ENCODE measurements around the gene AQP12B.
A peak's percentile ranks its signal among the peaks of the same experiment; 100 is the strongest.

Gene AQP12B

GRCh38 chr2:240688553-240688919 lies 5.9 kb upstream of the AQP12B start:
- WGBS = 89% methylated on average over 9 of the region's 9 CpGs
- no peak overlapping the region for H3K18ac ChIP-seq (ENCODE audit: low read depth in 1 of 2, low read length in 2 of 2)
- no peak overlapping the region for H2BK15ac ChIP-seq (ENCODE audit: low read depth, poor library complexity, severe bottlenecking)
- no peaks in the 10 kb centered on the region for H3K36me3 ChIP-seq (ENCODE audit: control insufficient read depth in 1 of 2, insufficient read depth in 2 of 2, low read depth in 1 of 2, low read length in 2 of 2)
- no peak overlapping the region for H3K27ac ChIP-seq (ENCODE audit: low read length, poor library complexity, severe bottlenecking)
- no peak overlapping the region for H2BK5ac ChIP-seq (ENCODE audit: low read depth, low read length, poor library complexity, severe bottlenecking)
- DNase-seq = no peak
- no peak overlapping the region for H3K4me3 ChIP-seq (ENCODE audit: insufficient read depth in 1 of 2, low read depth in 1 of 2, low read length in 2 of 2)
- H3K9ac ChIP-seq (ENCODE audit: low read length) = no peak overlapping the region
- H3K14ac ChIP-seq (ENCODE audit: low read length in 2 of 2) = no peak overlapping the region
- H3K4ac ChIP-seq (ENCODE audit: low read depth in 1 of 2, low read length in 2 of 2) = no peak overlapping the region
- no peak overlapping the region for H2AFZ ChIP-seq (ENCODE audit: low read depth, low read length)
- no peaks in the 10 kb centered on the region for H3K79me1 ChIP-seq (replicated peaks; ENCODE audit: low read length, poor library complexity, severe bottlenecking)
- no peak overlapping the region for H2AK5ac ChIP-seq (ENCODE audit: low read length, severe bottlenecking)
- peaks cover 4 to 37% of the 10 kb centered on the region in 2 experiments for H3K27me3 ChIP-seq (ENCODE audit: control insufficient read depth in 1 of 2, insufficient read depth in 1 of 2, low read length in 2 of 2)
- no peak overlapping the region for H2BK12ac ChIP-seq (ENCODE audit: low read length in 2 of 2)
- no peaks in the 10 kb centered on the region for H3K9me3 ChIP-seq (ENCODE audit: control insufficient read depth, low read length)
- no peak overlapping the region for H3K23ac ChIP-seq (ENCODE audit: low read length in 2 of 2)
- H3K4me1 ChIP-seq (ENCODE audit: control insufficient read depth, insufficient read depth, low read depth, low read length) = no peaks in the 10 kb centered on the region
- no peak overlapping the region for H4K91ac ChIP-seq (ENCODE audit: low read length)
- H2BK120ac ChIP-seq (ENCODE audit: low read depth, low read length) = no peak overlapping the region
- no peak overlapping the region for H3K4me2 ChIP-seq (ENCODE audit: low read length, poor library complexity, severe bottlenecking)
- H4K8ac ChIP-seq (ENCODE audit: low read length) = no peak overlapping the region

- H3K14ac ChIP-seq (ENCODE audit: low read length in 2 of 2) = peak overlapping the region in 1 of 2 experiments; percentile 41
- H3K27ac ChIP-seq (ENCODE audit: low read length, poor library complexity, severe bottlenecking) = no peak overlapping the region
- H3K18ac ChIP-seq (ENCODE audit: low read depth in 1 of 2, low read length in 2 of 2) = no peak overlapping the region
- no peak overlapping the region for H2BK12ac ChIP-seq (ENCODE audit: low read length in 2 of 2)
- no peaks in the 10 kb centered on the region for H3K36me3 ChIP-seq (ENCODE audit: control insufficient read depth in 1 of 2, insufficient read depth in 2 of 2, low read depth in 1 of 2, low read length in 2 of 2)
- DNase-seq = no peak
- H2BK120ac ChIP-seq (ENCODE audit: low read depth, low read length) = no peak overlapping the region
- no peak overlapping the region for H2AK5ac ChIP-seq (ENCODE audit: low read length, severe bottlenecking)
- H3K4me2 ChIP-seq (ENCODE audit: low read length, poor library complexity, severe bottlenecking) = no peak overlapping the region
- H3K9me3 ChIP-seq (ENCODE audit: control insufficient read depth, low read length) = no peaks in the 10 kb centered on the region
- H2BK15ac ChIP-seq (ENCODE audit: low read depth, poor library complexity, severe bottlenecking) = no peak overlapping the region
- no peak overlapping the region for H3K23ac ChIP-seq (ENCODE audit: low read length in 2 of 2)
- peaks cover 4 to 37% of the 10 kb centered on the region in 2 experiments for H3K27me3 ChIP-seq (ENCODE audit: control insufficient read depth in 1 of 2, insufficient read depth in 1 of 2, low read length in 2 of 2)
- no peak overlapping the region for H4K8ac ChIP-seq (ENCODE audit: low read length)
- H4K91ac ChIP-seq (ENCODE audit: low read length) = no peak overlapping the region
- H3K4me3 ChIP-seq (ENCODE audit: insufficient read depth in 1 of 2, low read depth in 1 of 2, low read length in 2 of 2) = no peak overlapping the region
- no peaks in the 10 kb centered on the region for H3K4me1 ChIP-seq (ENCODE audit: control insufficient read depth, insufficient read depth, low read depth, low read length)
- no peaks in the 10 kb centered on the region for H3K79me1 ChIP-seq (replicated peaks; ENCODE audit: low read length, poor library complexity, severe bottlenecking)
- no peak overlapping the region for H3K4ac ChIP-seq (ENCODE audit: low read depth in 1 of 2, low read length in 2 of 2)
- H3K9ac ChIP-seq (ENCODE audit: low read length) = no peak overlapping the region
- H2AFZ ChIP-seq (ENCODE audit: low read depth, low read length) = no peak overlapping the region
- no peak overlapping the region for H2BK5ac ChIP-seq (ENCODE audit: low read depth, low read length, poor library complexity, severe bottlenecking)
- 84% methylated on average over 14 of the region's 14 CpGs for WGBS
These were observed 5.3 kb upstream of the AQP12B start for GRCh38 chr2:240687741-240688552.

- Histone ChIP-seq H3K4me2 (ENCODE audit: low read length, poor library complexity, severe bottlenecking) (no peak overlapping the region), H3K4me1 (ENCODE audit: control insufficient read depth, insufficient read depth, low read depth, low read length) (no peaks in the 10 kb centered on the region), H2BK5ac (ENCODE audit: low read depth, low read length, poor library complexity, severe bottlenecking) (no peak overlapping the region), H3K79me1 (replicated peaks; ENCODE audit: low read length, poor library complexity, severe bottlenecking) (no peaks in the 10 kb centered on the region), H2AFZ (ENCODE audit: low read depth, low read length) (no peak overlapping the region), H2AK5ac (ENCODE audit: low read length, severe bottlenecking) (no peak overlapping the region), H2BK12ac (ENCODE audit: low read length in 2 of 2) (no peak overlapping the region), H3K4ac (ENCODE audit: low read depth in 1 of 2, low read length in 2 of 2) (no peak overlapping the region), H2BK15ac (ENCODE audit: low read depth, poor library complexity, severe bottlenecking) (no peak overlapping the region), H3K27ac (ENCODE audit: low read length, poor library complexity, severe bottlenecking) (no peak overlapping the region), H4K8ac (ENCODE audit: low read length) (no peak overlapping the region), H3K18ac (ENCODE audit: low read depth in 1 of 2, low read length in 2 of 2) (no peak overlapping the region), H3K36me3 (ENCODE audit: control insufficient read depth in 1 of 2, insufficient read depth in 2 of 2, low read depth in 1 of 2, low read length in 2 of 2) (no peaks in the 10 kb centered on the region), H2BK120ac (ENCODE audit: low read depth, low read length) (no peak overlapping the region), H3K9me3 (ENCODE audit: control insufficient read depth, low read length) (no peaks in the 10 kb centered on the region), H3K4me3 (ENCODE audit: insufficient read depth in 1 of 2, low read depth in 1 of 2, low read length in 2 of 2) (no peak overlapping the region), H3K23ac (ENCODE audit: low read length in 2 of 2) (no peak overlapping the region), H3K9ac (ENCODE audit: low read length) (no peak overlapping the region), H3K27me3 (ENCODE audit: control insufficient read depth in 1 of 2, insufficient read depth in 1 of 2, low read length in 2 of 2) (peaks cover 4 to 37% of the 10 kb centered on the region in 2 experiments), H3K14ac (ENCODE audit: low read length in 2 of 2) (no peak overlapping the region), H4K91ac (ENCODE audit: low read length) (no peak overlapping the region)
- no peak for DNase-seq
- 75% methylated on average over 17 of the region's 20 CpGs for WGBS
These were observed 4.5 kb upstream of the AQP12B start for GRCh38 chr2:240687045-240687740.

- Histone ChIP-seq H3K9me3 (ENCODE audit: control insufficient read depth, low read length) (no peaks in the 10 kb centered on the region), H3K4me2 (ENCODE audit: low read length, poor library complexity, severe bottlenecking) (no peak overlapping the region), H2BK12ac (ENCODE audit: low read length in 2 of 2) (no peak overlapping the region), H2AFZ (ENCODE audit: low read depth, low read length) (no peak overlapping the region), H3K27me3 (ENCODE audit: control insufficient read depth in 1 of 2, insufficient read depth in 1 of 2, low read length in 2 of 2) (peaks cover 4 to 37% of the 10 kb centered on the region in 2 experiments), H2BK15ac (ENCODE audit: low read depth, poor library complexity, severe bottlenecking) (no peak overlapping the region), H3K36me3 (ENCODE audit: control insufficient read depth in 1 of 2, insufficient read depth in 2 of 2, low read depth in 1 of 2, low read length in 2 of 2) (no peaks in the 10 kb centered on the region), H2BK5ac (ENCODE audit: low read depth, low read length, poor library complexity, severe bottlenecking) (no peak overlapping the region), H4K91ac (ENCODE audit: low read length) (no peak overlapping the region), H3K4me1 (ENCODE audit: control insufficient read depth, insufficient read depth, low read depth, low read length) (no peaks in the 10 kb centered on the region), H3K4me3 (ENCODE audit: insufficient read depth in 1 of 2, low read depth in 1 of 2, low read length in 2 of 2) (no peak overlapping the region), H3K18ac (ENCODE audit: low read depth in 1 of 2, low read length in 2 of 2) (no peak overlapping the region), H3K23ac (ENCODE audit: low read length in 2 of 2) (no peak overlapping the region), H2BK120ac (ENCODE audit: low read depth, low read length) (no peak overlapping the region), H3K14ac (ENCODE audit: low read length in 2 of 2) (no peak overlapping the region), H3K4ac (ENCODE audit: low read depth in 1 of 2, low read length in 2 of 2) (no peak overlapping the region), H2AK5ac (ENCODE audit: low read length, severe bottlenecking) (no peak overlapping the region), H3K27ac (ENCODE audit: low read length, poor library complexity, severe bottlenecking) (no peak overlapping the region), H3K79me1 (replicated peaks; ENCODE audit: low read length, poor library complexity, severe bottlenecking) (no peaks in the 10 kb centered on the region), H4K8ac (ENCODE audit: low read length) (no peak overlapping the region), H3K9ac (ENCODE audit: low read length) (no peak overlapping the region)
- no peak for DNase-seq
- WGBS = 60% methylated on average over 5 of the region's 6 CpGs
These were observed 3.8 kb upstream of the AQP12B start for GRCh38 chr2:240686460-240686859.

Data from mesenchymal stem cell (in vitro differentiated cells and primary cell).